Liver (tissue), 9 donors: ENCODE results near the gene PPP2R2B. TPM values are rescaled to one million over a fixed set of nuclear protein-coding genes. Genes with fewer than 3 reads are reported as not detected.

Source experiments
- DNase-seq: peaks from one replicate; pipeline ENCODE4 v3.0.0-alpha.2; 2017; ENCODE audit warnings: low spot score
- H3K27ac ChIP-seq, 2 donors: one replicate each; pipeline ENCODE4 v1.7.0; 2013; ENCODE audit warnings: inconsistent platforms in 2 of 2, low read length in 2 of 2, control low read depth in 1 of 2, low read depth in 1 of 2, mild to moderate bottlenecking in 1 of 2
- H3K27me3 ChIP-seq, 4 donors: one replicate each; pipeline versions ENCODE4 v1.6.1 to v1.7.0; 2013; ENCODE audit warnings: low read length in 3 of 4, inconsistent platforms in 1 of 4, mild to moderate bottlenecking in 1 of 4, moderate library complexity in 1 of 4; ENCODE audit not compliant: control insufficient read depth in 4 of 4, insufficient read depth in 4 of 4
- H3K36me3 ChIP-seq, 4 donors: one replicate each; pipeline versions ENCODE4 v1.6.1 to v1.7.0; 2013; ENCODE audit warnings: low read length in 3 of 4, mild to moderate bottlenecking in 3 of 4, low read depth in 1 of 4, moderate library complexity in 1 of 4; ENCODE audit not compliant: control insufficient read depth in 4 of 4, insufficient read depth in 3 of 4
- H3K4me1 ChIP-seq, 4 donors: one replicate each; pipeline versions ENCODE4 v1.6.1 to v1.7.0; 2013; ENCODE audit warnings: low read length in 3 of 4, mild to moderate bottlenecking in 3 of 4, moderate library complexity in 1 of 4; ENCODE audit not compliant: control insufficient read depth in 4 of 4, insufficient read depth in 4 of 4
- H3K4me3 ChIP-seq, 3 donors: one replicate each; pipeline versions ENCODE4 v1.6.1 to v1.7.0; 2013; ENCODE audit warnings: low read length in 3 of 3, control low read depth in 1 of 3, low read depth in 1 of 3, mild to moderate bottlenecking in 1 of 3
- H3K9ac ChIP-seq, 2 donors: one replicate each; pipeline ENCODE4 v1.7.0; 2013; ENCODE audit warnings: low read length in 2 of 2, mild to moderate bottlenecking in 2 of 2, moderate library complexity in 2 of 2, control low read depth in 1 of 2, low read depth in 1 of 2
- H3K9me3 ChIP-seq, 4 donors: one replicate each; pipeline versions ENCODE4 v1.6.1 to v1.7.0; 2013; ENCODE audit warnings: low read length in 3 of 4; ENCODE audit not compliant: control insufficient read depth in 4 of 4
- ATF3 ChIP-seq: IDR thresholded peaks from 2 replicates; pipeline ENCODE4 v1.6.1; 2016; ENCODE audit warnings: antibody characterized with exemption
- CTCF ChIP-seq: fragments of 150-350 bp; IDR thresholded peaks from 2 replicates; pipeline ENCODE4 v1.5.1; 2017; ENCODE audit warnings: improper control_type of control experiment, low read depth, low read length; ENCODE audit not compliant: missing input control
- EGR1 ChIP-seq, 2 donors: IDR thresholded peaks; 2 replicates each; pipeline ENCODE4 v1.6.1; 2016 to 2018; ENCODE audit warnings: antibody characterized with exemption in 2 of 2, low read depth in 2 of 2
- FOXA1 ChIP-seq: IDR thresholded peaks from 2 replicates; pipeline ENCODE4 v1.6.1; 2016; ENCODE audit warnings: antibody characterized with exemption
- FOXA2 ChIP-seq: IDR thresholded peaks from 2 replicates; pipeline ENCODE4 v1.6.1; 2016; ENCODE audit warnings: antibody characterized with exemption
- GABPA ChIP-seq, 2 donors: IDR thresholded peaks in 1 of 2; conservative IDR thresholded peaks in 1 of 2; 2 replicates each; pipeline ENCODE4 v1.6.1; 2016; ENCODE audit warnings: antibody characterized with exemption in 2 of 2, mild to moderate bottlenecking in 1 of 2, moderate library complexity in 1 of 2
- HNF4G ChIP-seq: IDR thresholded peaks from 2 replicates; pipeline ENCODE4 v1.6.1; 2016; ENCODE audit warnings: antibody characterized with exemption
- JUND ChIP-seq, 2 donors: IDR thresholded peaks; 2 replicates each; pipeline ENCODE4 v1.6.1; 2016; ENCODE audit warnings: antibody characterized with exemption in 2 of 2
- MAX ChIP-seq: IDR thresholded peaks from 2 replicates; pipeline ENCODE4 v1.6.1; 2016; ENCODE audit warnings: antibody characterized with exemption
- NR2F2 ChIP-seq: IDR thresholded peaks from 2 replicates; pipeline ENCODE4 v1.6.1; 2016; ENCODE audit warnings: antibody characterized with exemption
- RAD21 ChIP-seq, 2 donors: IDR thresholded peaks; 2 replicates each; pipeline ENCODE4 v1.6.1; 2016; ENCODE audit warnings: antibody characterized with exemption in 2 of 2, mild to moderate bottlenecking in 2 of 2
- REST ChIP-seq: IDR thresholded peaks from 2 replicates; pipeline ENCODE4 v1.6.1; 2016; ENCODE audit warnings: antibody characterized with exemption, mild to moderate bottlenecking
- RXRA ChIP-seq, 2 donors: IDR thresholded peaks; 2 replicates each; pipeline ENCODE4 v1.6.1; 2017 to 2018; ENCODE audit warnings: antibody characterized with exemption in 2 of 2, mild to moderate bottlenecking in 1 of 2
- SP1 ChIP-seq: IDR thresholded peaks from 2 replicates; pipeline ENCODE4 v1.6.1; 2018; ENCODE audit warnings: antibody characterized with exemption, mild to moderate bottlenecking
- TAF1 ChIP-seq: conservative IDR thresholded peaks from 2 replicates; pipeline ENCODE4 v1.6.1; 2016; ENCODE audit warnings: antibody characterized with exemption, mild to moderate bottlenecking
- ZBTB33 ChIP-seq: IDR thresholded peaks from 2 replicates; pipeline ENCODE4 v1.6.1; 2016; ENCODE audit warnings: antibody characterized with exemption
- WGBS: extraction: QIAGEN DNeasy Blood & Tissue Kit; methylation state at CpG from one replicate; pipeline ENCODE4 v1.1.7; 2013; 5-methylcytosine and 5-hydroxymethylcytosine counted together
- polyA plus RNA-seq, 2 donors: library from polyadenylated mRNA; stranded (reverse) in 1 of 2; unstranded in 1 of 2; fragments of 200-250 nt in 1 of 2; fragments of >200 nt in 1 of 2; fragmentation: Nextera tagmentation in 1 of 2; extraction: Ambion mirVana in 1 of 2; gene quantifications; one replicate each; pipeline versions ENCODE4 v1.2.1 to v1.2.3, GENCODE V29; 2013 to 2015
- total RNA-seq, 2 donors: library from RNA; depleted of rRNA; stranded (reverse); fragments of >200 nt; gene quantifications; one replicate each; pipeline ENCODE4 v1.2.3, GENCODE V29; 2014
- donor health status: healthy.
- donor health status: healthy.
- donor health status: healthy.
- donor health status: healthy.
- donor health status: healthy.

The PPP2R2B gene
- total and polyA plus RNA-seq, 4 donors, result 0.15 to 6.3 (median 0.40) TPM

GRCh38 chr5:146912874-146913273 is 34.3 kb upstream of the PPP2R2B start:
- 94% methylated on average over 3 of the region's 3 CpGs for WGBS
- peaks cover 0 to 3% (median 0%) of the 10 kb centered on the region in 4 donors for H3K4me1 ChIP-seq
- TF ChIP-seq HNF4G (no peak), FOXA2 (no peak), EGR1 (IDR thresholded peaks at IDR 0.05; ENCODE audit: low read depth in 2 of 2) (no peak), MAX (no peak), GABPA (IDR thresholded peaks at IDR 0.05 in 1 of 2, conservative IDR thresholded peaks at IDR 0.05 in 1 of 2) (no peak), ATF3 (no peak), CTCF (no peak), RAD21 (IDR thresholded peaks at IDR 0.05) (no peak), ZBTB33 (no peak), TAF1 (no peak), FOXA1 (no peak), SP1 (no peak), RXRA (IDR thresholded peaks at IDR 0.05) (no peak), REST (no peak), JUND (IDR thresholded peaks at IDR 0.05) (no peak)
- H3K9ac ChIP-seq, result no peak overlapping the region
- H3K27ac ChIP-seq, result no peak overlapping the region
- no peak overlapping the region for H3K4me3 ChIP-seq
- peaks cover 0 to 3% (median 0%) of the 10 kb centered on the region in 4 donors for H3K27me3 ChIP-seq
- no peaks in the 10 kb centered on the region for H3K9me3 ChIP-seq
- DNase-seq, result no peak
- H3K36me3 ChIP-seq, result no peaks in the 10 kb centered on the region

GRCh38 chr5:146910239-146910638 is 31.7 kb upstream of the PPP2R2B start:
- H3K27me3 ChIP-seq, result peaks cover 0 to 3% (median 0%) of the 10 kb centered on the region in 4 donors
- no peaks in the 10 kb centered on the region for H3K9me3 ChIP-seq
- no peaks in the 10 kb centered on the region for H3K36me3 ChIP-seq
- DNase-seq, result no peak
- no peak overlapping the region for H3K4me3 ChIP-seq
- no peak overlapping the region for H3K27ac ChIP-seq
- no peaks in the 10 kb centered on the region for H3K4me1 ChIP-seq
- H3K9ac ChIP-seq, result no peak overlapping the region
- no peak for TF ChIP-seq NR2F2
- TF ChIP-seq SP1, result no peak
- no peak for TF ChIP-seq REST
- no peak for TF ChIP-seq ZBTB33
- no peak for TF ChIP-seq MAX
- no peak for TF ChIP-seq CTCF
